NT2/D1 (cell line): ENCODE results near the gene TRPM2.

Source experiments
- DNase-seq: peaks from one replicate; pipeline ENCODE4 v3.0.0-alpha.2; 2011; ENCODE audit warnings: low read depth, low spot score
- H3K27me3 ChIP-seq: 2 replicates; pipeline ENCODE4 v1.6.0; 2011; ENCODE audit warnings: mild to moderate bottlenecking; ENCODE audit not compliant: insufficient read length, insufficient read depth
- H3K36me3 ChIP-seq: 2 replicates; pipeline ENCODE4 v1.6.1; 2011; ENCODE audit warnings: mild to moderate bottlenecking, low read length, mixed read lengths; ENCODE audit not compliant: insufficient read depth, insufficient read length
- H3K4me1 ChIP-seq: 2 replicates; pipeline ENCODE4 v1.5.1; 2011; ENCODE audit not compliant: insufficient read depth, insufficient read length
- H3K4me3 ChIP-seq: 2 replicates; pipeline ENCODE4 v1.5.1; 2011; ENCODE audit warnings: low read depth; ENCODE audit not compliant: insufficient read length
- H3K9ac ChIP-seq: 2 replicates; pipeline ENCODE4 v1.6.0; 2011; ENCODE audit warnings: low read depth; ENCODE audit not compliant: insufficient read length
- H3K9me3 ChIP-seq: 2 replicates; pipeline ENCODE4 v1.5.1; 2011; ENCODE audit warnings: mild to moderate bottlenecking, low read length; ENCODE audit not compliant: insufficient read depth
- SUZ12 ChIP-seq: IDR thresholded peaks from 2 replicates; pipeline ENCODE4 v1.6.1; 2011; ENCODE audit not compliant: insufficient read length, insufficient read depth; ENCODE audit errors: extremely low read depth
- YY1 ChIP-seq: IDR thresholded peaks from 2 replicates; pipeline ENCODE4 v1.6.1; 2011; ENCODE audit not compliant: insufficient read length, insufficient read depth
- ZNF274 ChIP-seq: IDR thresholded peaks from 2 replicates; pipeline ENCODE4 v1.6.1; 2011; ENCODE audit warnings: mild to moderate bottlenecking, low read depth, low read length

The TRPM2 gene

DNA sequence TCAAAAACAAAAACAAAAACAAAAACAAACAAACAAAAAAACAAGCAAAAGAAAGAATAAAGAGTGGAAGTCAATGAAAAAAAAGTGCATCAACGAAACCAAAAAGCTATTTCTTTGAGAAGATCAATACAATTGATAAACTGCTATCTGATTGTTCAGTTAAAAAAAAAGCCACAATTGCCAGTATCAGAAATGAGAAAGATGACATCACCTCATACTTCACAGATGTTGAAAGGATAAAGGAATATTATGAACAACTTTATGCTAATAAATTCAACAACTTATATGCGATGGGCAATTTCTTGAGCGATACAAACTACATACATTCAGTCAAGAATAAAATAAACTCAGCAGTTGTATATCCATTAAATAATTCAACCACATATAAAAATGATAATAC, 99.7 kb downstream of the TRPM2 start:
- Histone ChIP-seq H3K27me3 (peaks cover 33% of the 10 kb centered on the region), H3K4me1 (peaks cover 19% of the 10 kb centered on the region), H3K4me3 (no peak overlapping the region), H3K9ac (no peak overlapping the region), H3K36me3 (peaks cover 13% of the 10 kb centered on the region), H3K9me3 (no peaks in the 10 kb centered on the region; the same call in 1 of the 2 replicates)
- TF ChIP-seq YY1 (no peak), ZNF274 (no peak), SUZ12 (no peak)
- no peak for DNase-seq

DNA sequence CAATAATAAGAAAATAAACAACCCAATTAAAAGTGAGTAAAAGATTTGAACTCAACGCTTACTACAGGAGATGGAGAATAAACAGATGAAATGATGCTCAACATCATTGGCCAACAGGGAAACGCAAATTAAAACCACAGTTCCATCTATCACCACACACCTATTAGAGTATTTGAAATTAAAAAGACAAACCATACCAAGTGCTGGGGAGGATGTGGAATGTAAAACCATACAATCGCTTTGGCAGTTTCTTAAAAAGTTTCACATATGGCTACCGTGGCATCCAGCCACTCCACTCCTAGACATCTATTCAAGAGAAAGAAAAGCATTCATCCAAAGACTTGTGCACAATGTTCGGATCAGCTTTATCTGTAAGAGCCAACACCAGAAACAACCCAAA, 100.6 kb downstream of the TRPM2 start:
- H3K4me3 ChIP-seq: no peak overlapping the region
- no peak for TF ChIP-seq ZNF274
- DNase-seq: no peak
- H3K27me3 ChIP-seq: peaks cover 33% of the 10 kb centered on the region
- H3K4me1 ChIP-seq: peaks cover 11% of the 10 kb centered on the region
- H3K36me3 ChIP-seq: peaks cover 13% of the 10 kb centered on the region
- H3K9me3 ChIP-seq: no peaks in the 10 kb centered on the region; the same call in 1 of the 2 replicates
- no peak overlapping the region for H3K9ac ChIP-seq

DNA sequence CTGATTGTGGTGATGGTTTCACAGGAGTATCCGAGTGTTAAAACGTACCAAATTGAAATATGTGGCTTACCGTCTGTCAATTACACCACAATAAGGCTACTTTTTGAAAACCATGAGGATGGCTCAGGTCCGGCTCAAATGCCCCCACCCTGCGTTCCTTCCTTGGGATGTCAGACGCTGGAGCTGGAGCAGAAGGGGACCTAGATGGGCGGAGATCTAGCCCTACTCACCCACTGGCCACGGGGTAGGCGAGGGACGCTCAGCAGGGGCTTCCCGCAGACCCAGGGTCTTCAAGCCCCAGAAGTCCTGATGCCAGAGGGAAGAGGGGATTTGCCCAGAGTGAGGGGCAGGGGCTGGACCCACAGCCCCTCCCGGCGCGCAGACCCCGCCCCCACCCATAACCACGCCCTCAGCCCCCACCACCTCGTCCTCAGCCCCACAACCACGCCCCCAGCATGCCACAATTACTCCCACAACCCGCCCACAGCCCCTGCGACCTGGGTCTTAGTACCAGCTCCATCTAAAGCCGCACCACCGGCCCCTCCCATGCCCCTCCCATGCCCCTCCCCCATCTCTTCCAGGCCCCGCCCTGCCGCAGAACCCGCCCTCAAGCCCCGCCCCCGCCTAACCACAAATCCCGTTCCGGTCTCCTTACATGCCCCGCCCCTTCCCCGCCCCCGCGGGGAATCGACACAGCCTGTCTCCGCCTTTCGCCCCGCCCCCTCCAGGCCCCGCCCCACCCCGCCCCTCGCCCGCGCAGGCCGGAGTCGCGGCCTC, 101.5 kb downstream of the TRPM2 start, which contains the start of gene LRRC3:
Gene LRRC3 (plus strand): TSS at position 764 of the 777 bp plus-strand sequence. CDS start 1,135 bp downstream, outside the sequence.
- peak; percentile 97 for DNase-seq
- Histone ChIP-seq H3K36me3 (peaks cover 17% of the 10 kb centered on the region), H3K4me1 (peaks cover 11% of the 10 kb centered on the region), H3K9ac (peak within 1 kb of the TSS; percentile 70), H3K27me3 (peaks cover 33% of the 10 kb centered on the region), H3K9me3 (no peaks in the 10 kb centered on the region; the same call in 1 of the 2 replicates), H3K4me3 (peak within 1 kb of the TSS; percentile 57)
- TF ChIP-seq YY1 (no peak), SUZ12 (no peak), ZNF274 (no peak)

DNA sequence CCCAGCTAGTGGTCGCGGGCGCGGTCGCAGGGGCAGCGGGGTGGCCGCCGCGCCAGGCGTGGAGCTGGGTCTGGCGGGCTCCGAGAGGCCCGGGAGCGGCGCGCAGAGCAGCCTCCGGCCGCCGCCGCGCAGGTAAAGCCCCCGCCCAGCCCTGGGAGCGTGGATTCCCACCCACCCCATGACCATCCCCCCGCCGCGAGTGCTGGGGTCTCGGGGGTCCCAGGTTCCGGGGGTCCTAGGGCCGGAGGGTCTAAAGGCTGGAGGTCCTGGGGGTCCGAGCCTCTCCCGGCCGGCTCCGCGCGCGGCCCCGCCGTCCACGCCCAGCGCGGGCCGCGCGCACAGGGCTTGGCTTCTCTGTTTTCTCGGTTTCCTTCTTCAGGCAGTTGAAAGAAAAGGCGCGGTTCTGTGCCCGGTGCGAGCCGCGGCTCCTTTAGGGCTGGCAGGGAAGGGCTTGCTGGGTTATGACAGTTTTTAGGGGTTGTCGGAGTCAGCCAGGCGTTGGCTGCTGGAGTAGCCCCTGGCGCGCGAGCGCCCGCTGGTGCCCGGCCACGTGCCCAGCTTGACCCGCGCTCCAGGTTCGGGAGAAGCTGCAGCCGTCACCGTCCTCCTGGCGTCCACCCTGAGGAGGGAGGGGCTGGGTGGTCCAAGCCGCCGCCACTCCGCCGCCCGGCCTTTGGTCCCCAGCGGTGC, 102.2 kb downstream of the TRPM2 start:
- DNase-seq: no peak

DNA sequence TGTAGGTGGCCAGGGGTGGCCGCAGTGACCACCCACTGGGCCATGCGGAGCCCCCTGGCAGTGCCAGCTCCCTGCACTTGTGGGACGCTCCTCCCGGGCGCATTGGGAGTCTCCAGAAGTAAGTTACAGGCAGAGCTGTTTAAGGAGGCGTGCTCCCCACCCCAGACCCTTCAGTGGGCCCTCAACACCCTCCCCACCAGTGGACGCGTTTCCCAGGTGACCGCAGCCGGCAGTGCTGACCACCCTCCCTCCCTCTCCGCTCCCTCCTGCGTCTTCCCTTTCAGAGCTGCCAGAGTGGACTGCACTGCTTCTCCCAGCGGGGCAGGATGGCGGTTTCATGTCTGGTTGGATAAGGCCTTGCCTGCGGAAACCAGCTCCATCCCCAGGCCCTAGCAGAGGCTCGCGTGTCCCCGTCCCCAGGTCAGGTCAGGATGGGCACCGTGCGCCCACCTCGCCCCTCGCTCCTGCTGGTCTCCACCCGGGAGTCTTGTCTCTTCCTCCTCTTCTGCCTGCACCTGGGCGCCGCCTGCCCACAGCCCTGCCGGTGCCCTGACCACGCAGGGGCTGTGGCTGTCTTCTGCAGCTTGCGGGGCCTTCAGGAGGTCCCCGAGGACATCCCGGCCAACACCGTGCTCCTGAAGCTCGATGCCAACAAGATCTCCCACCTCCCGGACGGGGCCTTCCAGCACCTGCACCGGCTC, 102.9 kb downstream of the TRPM2 start:
- H3K27me3 ChIP-seq: peaks cover 33% of the 10 kb centered on the region
- TF ChIP-seq ZNF274 (no peak), YY1 (no peak), SUZ12 (no peak)
- no peak for DNase-seq
- no peaks in the 10 kb centered on the region; the same call in 1 of the 2 replicates for H3K9me3 ChIP-seq
- peaks cover 17% of the 10 kb centered on the region for H3K4me1 ChIP-seq
- peaks cover 20% of the 10 kb centered on the region for H3K36me3 ChIP-seq
- peak overlapping the region; percentile 41 for H3K4me3 ChIP-seq
- H3K9ac ChIP-seq: peak overlapping the region; percentile 70

More for the DNA sequence above, 102.2 kb downstream of the TRPM2 start:
- Histone ChIP-seq H3K27me3 (peaks cover 33% of the 10 kb centered on the region), H3K4me3 (peak overlapping the region; percentile 41), H3K9ac (peak overlapping the region; percentile 70), H3K36me3 (peaks cover 20% of the 10 kb centered on the region), H3K4me1 (peaks cover 12% of the 10 kb centered on the region), H3K9me3 (no peaks in the 10 kb centered on the region; the same call in 1 of the 2 replicates)
- TF ChIP-seq SUZ12 (no peak), YY1 (no peak), ZNF274 (no peak)

DNA sequence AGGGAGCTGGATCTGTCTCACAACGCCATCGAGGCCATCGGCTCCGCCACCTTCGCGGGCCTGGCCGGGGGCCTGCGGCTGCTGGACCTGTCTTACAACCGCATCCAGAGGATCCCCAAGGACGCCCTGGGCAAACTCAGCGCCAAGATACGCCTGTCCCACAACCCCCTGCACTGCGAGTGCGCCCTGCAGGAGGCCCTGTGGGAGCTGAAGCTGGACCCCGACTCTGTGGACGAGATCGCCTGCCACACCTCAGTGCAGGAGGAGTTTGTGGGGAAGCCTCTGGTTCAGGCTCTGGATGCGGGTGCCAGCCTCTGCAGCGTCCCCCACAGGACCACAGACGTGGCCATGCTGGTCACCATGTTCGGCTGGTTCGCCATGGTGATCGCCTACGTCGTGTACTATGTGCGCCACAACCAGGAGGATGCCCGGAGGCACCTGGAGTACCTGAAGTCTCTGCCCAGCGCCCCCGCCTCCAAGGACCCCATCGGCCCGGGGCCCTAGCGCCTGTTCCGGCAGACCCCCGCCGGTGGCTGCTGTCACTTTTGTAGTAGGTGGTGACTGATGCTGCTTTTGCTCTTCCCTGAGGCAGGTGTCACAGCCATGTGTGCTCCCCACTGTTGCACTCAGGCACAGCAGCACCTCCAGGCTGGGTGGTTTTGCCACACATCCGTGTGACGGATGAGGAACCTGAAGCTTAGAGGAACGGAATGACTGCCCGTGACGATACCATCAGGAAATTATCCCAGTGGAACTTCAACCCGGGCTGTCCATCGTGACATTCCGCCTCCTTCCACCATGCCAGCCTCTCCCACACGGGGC, 103.7 kb downstream of the TRPM2 start:
- TF ChIP-seq ZNF274 (no peak), YY1 (no peak), SUZ12 (no peak)
- H3K27me3 ChIP-seq: peaks cover 33% of the 10 kb centered on the region
- no peak overlapping the region for H3K9ac ChIP-seq
- no peak overlapping the region for H3K4me3 ChIP-seq
- DNase-seq: no peak
- no peaks in the 10 kb centered on the region; the same call in 1 of the 2 replicates for H3K9me3 ChIP-seq
- H3K36me3 ChIP-seq: peaks cover 20% of the 10 kb centered on the region
- peaks cover 23% of the 10 kb centered on the region for H3K4me1 ChIP-seq
